ENCODE results near the gene SETBP1. TPM values are rescaled to one million over a fixed set of nuclear protein-coding genes. Genes with fewer than 3 reads are reported as not detected.

Gene SETBP1
- total and polyA plus RNA-seq, 9 of the 15 experiments (the other 6 are each of a cell fraction or from before 2014, with no cell fraction given), result under 0.01 to 0.13 (median 0.04) TPM

DNA sequence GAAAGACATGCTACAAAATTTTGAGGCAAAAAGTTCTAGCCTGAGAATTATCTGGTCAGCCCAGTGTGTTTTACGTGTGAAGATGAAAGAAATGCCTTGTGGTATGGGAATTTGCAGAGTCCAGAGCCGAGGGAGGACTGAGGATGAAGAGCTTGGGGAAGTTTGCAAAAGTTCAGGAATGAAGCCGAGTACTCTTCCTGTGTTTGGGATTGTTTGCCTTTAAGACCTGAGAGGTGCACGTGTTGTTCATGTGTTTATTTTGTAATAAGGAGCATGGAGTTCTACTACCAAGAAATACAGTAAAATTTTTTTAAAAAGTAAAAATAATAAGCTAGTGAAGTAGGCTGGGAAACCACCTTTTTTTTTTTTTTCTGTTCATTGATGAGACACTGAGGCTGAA, 14.8 kb downstream of the SETBP1 start (continued):
- TF ChIP-seq, protein P1, sequence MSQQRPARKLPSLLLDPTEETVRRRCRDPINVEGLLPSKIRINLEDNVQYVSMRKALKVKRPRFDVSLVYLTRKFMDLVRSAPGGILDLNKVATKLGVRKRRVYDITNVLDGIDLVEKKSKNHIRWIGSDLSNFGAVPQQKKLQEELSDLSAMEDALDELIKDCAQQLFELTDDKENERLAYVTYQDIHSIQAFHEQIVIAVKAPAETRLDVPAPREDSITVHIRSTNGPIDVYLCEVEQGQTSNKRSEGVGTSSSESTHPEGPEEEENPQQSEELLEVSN (IDR thresholded peaks at IDR 0.05; ENCODE audit: borderline replicate concordance in 1 of 2, extremely low read depth in 1 of 2, insufficient read depth in 1 of 2, insufficient read length in 1 of 2, low read depth in 1 of 2, low read length in 1 of 2, poor library complexity in 1 of 2, severe bottlenecking in 1 of 2), result no peak
- TF ChIP-seq C11orf30 (IDR thresholded peaks at IDR 0.05; ENCODE audit: low read depth) (no peak), SIX5 (IDR thresholded peaks at IDR 0.05; ENCODE audit: borderline replicate concordance in 1 of 2, insufficient read depth in 1 of 2, low read depth in 1 of 2, low read length in 2 of 2) (no peak)

DNA sequence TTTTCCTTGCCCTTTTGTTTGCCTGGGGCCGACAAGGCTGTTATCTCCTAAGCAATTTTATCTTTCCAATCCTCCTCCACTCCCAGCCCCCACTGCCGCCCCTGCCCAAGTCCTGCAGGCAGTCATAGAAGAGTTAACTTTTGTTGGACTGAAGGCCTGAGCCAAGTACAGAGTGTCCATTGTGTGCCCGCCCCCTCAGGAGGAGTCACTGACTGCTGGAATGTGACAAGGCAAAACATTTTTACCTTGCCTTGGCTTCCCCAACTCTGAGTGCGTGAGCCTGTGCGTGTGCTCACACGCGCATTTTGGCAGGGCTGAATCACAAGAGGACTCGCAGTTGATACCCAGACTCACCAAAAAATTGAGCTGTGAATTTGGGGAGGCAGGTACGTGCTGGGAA, 16.2 kb downstream of the SETBP1 start:
- WGBS (ENCODE audit: insufficient coverage, low coverage, missing lambda C conversion rate), result 0% methylated on average over 9 of the region's 9 CpGs
- peak; percentile 85 for ATAC-seq
- intact Hi-C loops (cut with micrococcal nuclease), result no loop called here

More for the DNA sequence above, 16.2 kb downstream of the SETBP1 start:
- Histone ChIP-seq H3K36me3 (ENCODE audit: control insufficient read depth, insufficient read depth, low read length) (no peaks in the 10 kb centered on the region), H3K27me3 (ENCODE audit: control insufficient read depth in 2 of 2, insufficient read depth in 2 of 2, low read length in 2 of 2) (no peaks in the 10 kb centered on the region), H3K4me2 (ENCODE audit: insufficient read depth, low read length) (peak overlapping the region; percentile 46), H3K27ac (ENCODE audit: extremely low read depth, low read depth, low read length) (no peak overlapping the region), H3K9me3 (replicated peaks; ENCODE audit: control insufficient read depth, insufficient read depth, low read depth, low read length) (no peaks in the 10 kb centered on the region), H3K9me1 (ENCODE audit: control insufficient read depth, insufficient read depth, low read length) (no peaks in the 10 kb centered on the region), H3K4me1 (replicated peaks in 1 of 2; ENCODE audit: control insufficient read depth in 2 of 2, insufficient read depth in 2 of 2, low read length in 2 of 2) (peaks cover 0 to 2% of the 10 kb centered on the region in 2 experiments; a peak in 3 of 5 replicates), H3K79me2 (ENCODE audit: control insufficient read depth, insufficient read depth, low read length) (no peaks in the 10 kb centered on the region), H2AFZ (ENCODE audit: low read depth, low read length) (peak overlapping the region; percentile 82), H3K4me3 (no peak overlapping the region), H4K20me1 (replicated peaks; ENCODE audit: control insufficient read depth, insufficient read depth, low read length) (no peaks in the 10 kb centered on the region), H3K9ac (ENCODE audit: insufficient read depth in 1 of 2, low read depth in 2 of 2, low read length in 2 of 2) (no peak overlapping the region)
- in situ Hi-C loops (cut with MboI), result no loop called here
- peak; percentile 6 for FAIRE-seq
- CTCF ChIA-PET (ENCODE audit: low intra/inter-chr PET ratio), result no interaction called here
- TF ChIP-seq EGR1 (conservative IDR thresholded peaks at IDR 0.05) (peak; percentile 41; the same call in 1 of the 2 replicates), TEAD4 (IDR thresholded peaks at IDR 0.05; ENCODE audit: low read length) (no peak), TEAD4 (CRISPR knock-in tag; IDR thresholded peaks at IDR 0.05; ENCODE audit: borderline replicate concordance) (no peak), CBFB (CRISPR knock-in tag; IDR thresholded peaks at IDR 0.05) (no peak), KAT7 (CRISPR knock-in tag; IDR thresholded peaks at IDR 0.05; ENCODE audit: borderline replicate concordance) (no peak), CBFA2T3 (IDR thresholded peaks at IDR 0.05) (peak; percentile 29; the same call in 1 of the 2 replicates), NFXL1 (CRISPR knock-in tag; IDR thresholded peaks at IDR 0.05) (no peak), NELFE (IDR thresholded peaks at IDR 0.05; ENCODE audit: insufficient read depth, insufficient read length) (no peak), ZNF263 (CRISPR knock-in tag; IDR thresholded peaks at IDR 0.05; ENCODE audit: borderline replicate concordance) (no peak), JUNB (CRISPR knock-in tag; conservative IDR thresholded peaks at IDR 0.05) (no peak), NRF1 (conservative IDR thresholded peaks at IDR 0.05 in 1 of 2, IDR thresholded peaks at IDR 0.05 in 1 of 2) (0 out of 4 replicates have a peak, but pooled peaks of 1 of the 2 experiments have one; percentile 15)
- TF ChIP-seq, protein P2, sequence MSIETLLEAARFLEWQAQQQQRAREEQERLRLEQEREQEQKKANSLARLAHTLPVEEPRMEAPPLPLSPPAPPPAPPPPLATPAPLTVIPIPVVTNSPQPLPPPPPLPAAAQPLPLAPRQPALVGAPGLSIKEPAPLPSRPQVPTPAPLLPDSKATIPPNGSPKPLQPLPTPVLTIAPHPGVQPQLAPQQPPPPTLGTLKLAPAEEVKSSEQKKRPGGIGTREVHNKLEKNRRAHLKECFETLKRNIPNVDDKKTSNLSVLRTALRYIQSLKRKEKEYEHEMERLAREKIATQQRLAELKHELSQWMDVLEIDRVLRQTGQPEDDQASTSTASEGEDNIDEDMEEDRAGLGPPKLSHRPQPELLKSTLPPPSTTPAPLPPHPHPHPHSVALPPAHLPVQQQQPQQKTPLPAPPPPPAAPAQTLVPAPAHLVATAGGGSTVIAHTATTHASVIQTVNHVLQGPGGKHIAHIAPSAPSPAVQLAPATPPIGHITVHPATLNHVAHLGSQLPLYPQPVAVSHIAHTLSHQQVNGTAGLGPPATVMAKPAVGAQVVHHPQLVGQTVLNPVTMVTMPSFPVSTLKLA (conservative IDR thresholded peaks at IDR 0.05), result no peak
- DNase-seq (ENCODE audit: extremely low read depth in 1 of 4, low spot score in 3 of 4), result peak; percentile 16 to 31 (median 27)
- no TSS peak for BruUV-seq (replicated peaks)
- POLR2A ChIA-PET, result no interaction called here
